Heart left ventricle (tissue), 13 donors: Measurements from ENCODE around the gene CPA4.

Source experiments
- CTCF ChIP-seq, 12 donors: fragments of 200-600 bp; sonication (generic) in 4 of 12; IDR thresholded peaks; one replicate each; pipeline versions ENCODE4 v1.5.0 to v1.8.0; 2018 to 2022; ENCODE audit warnings: antibody characterized with exemption in 12 of 12, mild to moderate bottlenecking in 5 of 12
- POLR2A ChIP-seq, 2 donors: fragments of 450-650 bp; IDR thresholded peaks; one replicate each; pipeline ENCODE4 v1.6.1; 2017; ENCODE audit warnings: antibody characterized with exemption in 2 of 2, mild to moderate bottlenecking in 2 of 2, moderate library complexity in 2 of 2
- donor health status: ischemic (EF 13 %, LVEDD 7.1; RV severe dilation, severe dysfunction).
- donor health status: DM: no; HTN: yes; CAD: no.
- donor health status: DM: no; HTN: no; CAD: no.
- donor health status: ischemic (EF 25% LVEDD 6.9; RV normal size, moderate dysfunction).
- donor health status: ischemic (EF 25% LVEDD 5.7; RV mildly dilated, moderate dysfunction).
- donor health status: ischemic (EF 35%, LVEDD 5.7; RV mildly dilated, moderate dysfunction).
- donor health status: nonischemic (EF 11% LVEDD 7.7; RV severe dilation, severe dysfunction).
- donor health status: DM: yes; HTN: yes; CAD: no.
- donor health status: PGD.
- donor health status: ischemic (EF 29% LVEDD 5.4; RV normal size, mild dysfunction).
- donor health status: nonischemic (EF 23%, LVEDD 6.1; RV moderate dilation, normal function).

- TF ChIP-seq CTCF (IDR thresholded peaks at IDR 0.05) (no peak), POLR2A (IDR thresholded peaks at IDR 0.05) (no peak)
Observed at GRCh38 chr7:130356121-130356875, 63.3 kb downstream of the CPA4 start.
